DND-41 (cell line): Measurements from ENCODE around the gene MAPK7.

Experiments used
- EZH2 ChIP-seq: IDR thresholded peaks from 3 replicates; pipeline ENCODE4 v1.6.1; 2012; ENCODE audit warnings: borderline replicate concordance, low read depth, mild to moderate bottlenecking, moderate library complexity, low read length, inconsistent platforms; ENCODE audit not compliant: severe bottlenecking
- TF ChIP-seq, protein P1 (sequence below): IDR thresholded peaks from 2 replicates; pipeline ENCODE4 v1.5.1; 2012; ENCODE audit warnings: borderline replicate concordance, low read length, moderate library complexity, mild to moderate bottlenecking; ENCODE audit not compliant: poor library complexity, severe bottlenecking; ENCODE audit errors: extremely low read depth

DNA sequence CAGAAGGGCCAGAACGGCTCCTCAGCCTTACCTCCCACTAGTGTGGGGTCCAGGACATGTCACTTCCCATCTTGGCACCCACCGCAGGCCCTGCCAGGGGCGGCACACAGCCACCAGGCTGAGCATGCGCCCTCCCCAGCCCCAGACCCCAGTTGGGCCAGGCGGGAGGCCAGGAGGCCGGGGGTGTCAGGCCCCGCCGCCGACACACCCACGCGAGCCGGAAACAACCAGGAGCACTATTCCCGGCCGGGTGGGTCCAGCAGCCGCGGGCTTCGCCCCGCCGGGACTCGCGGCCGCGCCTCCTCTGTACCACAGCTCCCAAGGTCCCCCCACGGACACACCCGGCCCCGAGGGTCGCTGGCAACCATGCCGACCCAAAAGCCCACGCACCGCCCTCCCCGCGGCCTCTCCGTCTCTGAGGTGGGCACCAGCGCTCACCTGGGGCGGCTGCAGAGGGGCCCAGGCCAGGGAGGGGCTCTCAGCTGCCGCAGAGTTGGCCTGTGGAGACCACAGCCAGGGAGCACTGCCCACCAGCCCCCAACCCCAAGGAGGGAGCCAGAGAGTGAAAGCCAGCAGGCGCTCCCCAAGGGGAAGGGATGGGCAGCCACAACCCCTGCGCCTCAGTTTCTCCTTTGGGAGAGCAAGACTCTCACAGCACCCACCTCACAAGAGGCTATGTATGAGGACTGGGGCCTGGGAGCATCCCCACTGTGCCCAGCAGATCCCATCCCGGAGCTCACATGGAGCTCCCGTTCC, 33.8 kb upstream of the MAPK7 start:
- TF ChIP-seq, protein P1, sequence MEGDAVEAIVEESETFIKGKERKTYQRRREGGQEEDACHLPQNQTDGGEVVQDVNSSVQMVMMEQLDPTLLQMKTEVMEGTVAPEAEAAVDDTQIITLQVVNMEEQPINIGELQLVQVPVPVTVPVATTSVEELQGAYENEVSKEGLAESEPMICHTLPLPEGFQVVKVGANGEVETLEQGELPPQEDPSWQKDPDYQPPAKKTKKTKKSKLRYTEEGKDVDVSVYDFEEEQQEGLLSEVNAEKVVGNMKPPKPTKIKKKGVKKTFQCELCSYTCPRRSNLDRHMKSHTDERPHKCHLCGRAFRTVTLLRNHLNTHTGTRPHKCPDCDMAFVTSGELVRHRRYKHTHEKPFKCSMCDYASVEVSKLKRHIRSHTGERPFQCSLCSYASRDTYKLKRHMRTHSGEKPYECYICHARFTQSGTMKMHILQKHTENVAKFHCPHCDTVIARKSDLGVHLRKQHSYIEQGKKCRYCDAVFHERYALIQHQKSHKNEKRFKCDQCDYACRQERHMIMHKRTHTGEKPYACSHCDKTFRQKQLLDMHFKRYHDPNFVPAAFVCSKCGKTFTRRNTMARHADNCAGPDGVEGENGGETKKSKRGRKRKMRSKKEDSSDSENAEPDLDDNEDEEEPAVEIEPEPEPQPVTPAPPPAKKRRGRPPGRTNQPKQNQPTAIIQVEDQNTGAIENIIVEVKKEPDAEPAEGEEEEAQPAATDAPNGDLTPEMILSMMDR = no peak
- TF ChIP-seq EZH2 = no peak
